Esophagus squamous epithelium (tissue), 4 donors: ENCODE results near the gene WDCP.

Experiments
- POLR2A ChIP-seq, 4 donors: fragments of 450-650 bp; IDR thresholded peaks; one replicate each; pipeline ENCODE4 v1.6.1; 2017; ENCODE audit warnings: antibody characterized with exemption in 4 of 4, mild to moderate bottlenecking in 4 of 4, moderate library complexity in 3 of 4
- TF ChIP-seq, protein P1 (sequence below), 6 experiments: fragments of 450-650 bp in 4 of 6; fragments of 200-600 bp in 2 of 6; sonication (generic) in 2 of 6; IDR thresholded peaks; one replicate each; pipeline ENCODE4 v1.5.1; 2016 to 2019; ENCODE audit warnings: antibody characterized with exemption in 6 of 6, mild to moderate bottlenecking in 4 of 6, moderate library complexity in 4 of 6

DNA sequence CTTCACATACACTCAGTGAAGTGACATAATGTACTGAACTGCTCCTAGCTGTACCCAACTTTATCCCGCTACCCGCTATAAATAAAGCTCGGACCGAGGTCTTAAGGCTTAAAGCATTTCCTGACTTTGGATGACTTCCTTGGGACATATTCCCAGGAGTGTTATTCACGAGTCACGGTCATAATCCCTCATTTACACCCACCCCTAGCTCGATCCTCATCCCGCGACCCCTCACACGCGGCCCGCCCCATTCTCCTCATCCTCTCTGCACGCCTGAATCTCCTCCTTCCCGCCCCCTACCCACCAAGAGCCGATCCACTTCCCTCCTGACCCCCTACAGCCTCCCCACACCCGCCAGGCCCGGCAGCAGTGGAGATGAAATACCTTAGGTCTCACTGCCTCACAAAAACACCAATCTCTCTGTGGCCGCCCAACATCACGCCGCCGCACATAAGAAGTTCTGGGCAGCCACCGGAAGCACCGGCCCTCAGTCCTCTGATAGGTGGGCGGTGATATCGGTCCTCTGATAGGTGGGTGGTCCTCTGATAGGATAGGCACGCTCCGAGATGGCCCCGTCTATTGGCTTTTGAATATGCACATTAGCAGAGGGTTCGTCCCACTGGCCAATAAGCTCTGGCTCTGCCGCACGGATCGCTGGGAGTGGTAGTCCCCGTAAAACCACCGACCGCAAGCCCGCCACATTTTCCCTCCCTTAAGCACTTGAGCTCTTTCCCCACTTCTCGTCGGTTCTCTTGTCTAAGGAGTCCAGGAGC, at the start of gene WDCP:
- TF ChIP-seq, protein P1, sequence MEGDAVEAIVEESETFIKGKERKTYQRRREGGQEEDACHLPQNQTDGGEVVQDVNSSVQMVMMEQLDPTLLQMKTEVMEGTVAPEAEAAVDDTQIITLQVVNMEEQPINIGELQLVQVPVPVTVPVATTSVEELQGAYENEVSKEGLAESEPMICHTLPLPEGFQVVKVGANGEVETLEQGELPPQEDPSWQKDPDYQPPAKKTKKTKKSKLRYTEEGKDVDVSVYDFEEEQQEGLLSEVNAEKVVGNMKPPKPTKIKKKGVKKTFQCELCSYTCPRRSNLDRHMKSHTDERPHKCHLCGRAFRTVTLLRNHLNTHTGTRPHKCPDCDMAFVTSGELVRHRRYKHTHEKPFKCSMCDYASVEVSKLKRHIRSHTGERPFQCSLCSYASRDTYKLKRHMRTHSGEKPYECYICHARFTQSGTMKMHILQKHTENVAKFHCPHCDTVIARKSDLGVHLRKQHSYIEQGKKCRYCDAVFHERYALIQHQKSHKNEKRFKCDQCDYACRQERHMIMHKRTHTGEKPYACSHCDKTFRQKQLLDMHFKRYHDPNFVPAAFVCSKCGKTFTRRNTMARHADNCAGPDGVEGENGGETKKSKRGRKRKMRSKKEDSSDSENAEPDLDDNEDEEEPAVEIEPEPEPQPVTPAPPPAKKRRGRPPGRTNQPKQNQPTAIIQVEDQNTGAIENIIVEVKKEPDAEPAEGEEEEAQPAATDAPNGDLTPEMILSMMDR (IDR thresholded peaks at IDR 0.05) = peak in 1 of 6 experiments; percentile 15
- TF ChIP-seq POLR2A (IDR thresholded peaks at IDR 0.05) = peak in 2 of 4 donors; percentile 54 to 62
